ENCODE results near the gene SYNCRIP.

GRCh38 chr6:85684133-85684808 is 41.6 kb upstream of the SYNCRIP start:
- no peak for TF ChIP-seq CTCF (IDR thresholded peaks at IDR 0.05 in 4 of 5, conservative IDR thresholded peaks at IDR 0.05 in 1 of 5)
- TF ChIP-seq POLR2A (IDR thresholded peaks at IDR 0.05) = no peak
